Globus pallidus (tissue), 1 donor: ENCODE measurements around the gene RIN1.
"Not testable (repeated sequence)": the region's sequence is repeated elsewhere in the genome, so short reads cannot be mapped to it uniquely, and the experiment has no call there.

Experiments used
- DNase-seq: peaks from one replicate; pipeline ENCODE4 v3.0.0-alpha.2; 2015; ENCODE audit warnings: low spot score

Gene RIN1, protein sequence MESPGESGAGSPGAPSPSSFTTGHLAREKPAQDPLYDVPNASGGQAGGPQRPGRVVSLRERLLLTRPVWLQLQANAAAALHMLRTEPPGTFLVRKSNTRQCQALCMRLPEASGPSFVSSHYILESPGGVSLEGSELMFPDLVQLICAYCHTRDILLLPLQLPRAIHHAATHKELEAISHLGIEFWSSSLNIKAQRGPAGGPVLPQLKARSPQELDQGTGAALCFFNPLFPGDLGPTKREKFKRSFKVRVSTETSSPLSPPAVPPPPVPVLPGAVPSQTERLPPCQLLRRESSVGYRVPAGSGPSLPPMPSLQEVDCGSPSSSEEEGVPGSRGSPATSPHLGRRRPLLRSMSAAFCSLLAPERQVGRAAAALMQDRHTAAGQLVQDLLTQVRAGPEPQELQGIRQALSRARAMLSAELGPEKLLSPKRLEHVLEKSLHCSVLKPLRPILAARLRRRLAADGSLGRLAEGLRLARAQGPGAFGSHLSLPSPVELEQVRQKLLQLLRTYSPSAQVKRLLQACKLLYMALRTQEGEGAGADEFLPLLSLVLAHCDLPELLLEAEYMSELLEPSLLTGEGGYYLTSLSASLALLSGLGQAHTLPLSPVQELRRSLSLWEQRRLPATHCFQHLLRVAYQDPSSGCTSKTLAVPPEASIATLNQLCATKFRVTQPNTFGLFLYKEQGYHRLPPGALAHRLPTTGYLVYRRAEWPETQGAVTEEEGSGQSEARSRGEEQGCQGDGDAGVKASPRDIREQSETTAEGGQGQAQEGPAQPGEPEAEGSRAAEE

DNA sequence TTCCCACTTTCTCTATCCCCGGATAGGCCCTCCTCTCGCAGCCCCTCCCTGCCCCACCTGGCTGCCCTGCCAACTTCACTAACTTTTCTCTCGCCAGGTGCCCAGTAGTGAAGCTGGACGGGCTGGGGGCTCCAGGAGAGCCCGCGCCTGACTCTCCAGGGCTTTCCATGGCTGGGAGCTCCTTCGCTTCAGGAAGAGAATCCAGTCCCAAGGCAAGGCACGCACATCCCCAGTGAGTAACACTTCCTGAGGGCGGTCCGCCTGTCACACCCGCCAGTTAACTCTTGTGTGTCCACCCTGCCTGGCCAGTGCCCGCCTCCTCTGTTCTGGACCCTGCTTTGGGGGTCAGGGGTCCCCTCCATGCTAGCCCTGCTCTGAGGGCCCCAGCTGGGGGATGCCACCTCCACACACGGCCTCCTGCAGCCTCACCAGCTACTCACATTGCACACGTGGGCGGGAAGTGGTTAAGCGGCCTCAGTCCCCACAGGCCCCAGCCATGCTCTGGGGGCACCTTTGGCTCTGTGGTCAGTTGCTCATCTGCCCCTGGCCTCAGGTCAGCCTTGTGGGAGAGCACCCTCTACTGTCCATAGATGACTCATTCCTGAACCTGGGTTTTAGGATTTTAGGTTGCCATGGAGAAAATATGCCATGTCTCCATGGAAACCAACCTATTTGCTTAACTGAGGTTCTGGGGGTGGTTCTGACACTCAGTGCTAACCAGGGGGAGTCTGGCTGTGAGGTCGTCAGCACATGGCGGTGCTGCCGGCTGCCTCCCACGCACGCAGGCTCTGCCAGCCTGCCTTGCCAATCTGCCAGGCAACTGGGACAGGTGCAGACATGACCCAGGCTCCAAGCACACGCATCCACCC, at the start of gene RIN1:
TSS of gene RIN1 (minus strand) at position 201 of the 869 bp plus-strand sequence. CDS start at position 169, 32 bp downstream.
- DNase-seq: peak; percentile 27

GRCh38 chr11:66384316-66384715, 48.1 kb upstream of the RIN1 start:
- not testable (repeated sequence) for DNase-seq

DNA sequence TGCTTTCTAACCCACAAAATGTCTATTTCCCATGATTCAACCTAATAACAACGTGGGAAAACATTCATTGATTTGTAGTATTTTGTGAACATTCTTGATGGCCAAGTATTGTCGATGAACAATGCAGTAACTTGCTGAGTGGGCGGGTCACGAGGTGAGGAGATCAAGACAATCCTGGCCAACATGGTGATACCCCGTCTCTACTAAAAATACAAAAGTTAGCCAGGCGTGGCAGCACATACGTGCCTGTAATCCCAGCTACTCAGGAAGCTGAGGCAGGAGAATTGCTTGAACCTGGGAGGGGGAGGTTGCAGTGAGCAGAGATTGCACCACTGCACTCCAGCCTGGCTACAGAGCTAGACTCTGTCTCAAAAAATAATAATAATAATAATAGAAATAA, 44.0 kb upstream of the RIN1 start:
- not testable (repeated sequence) for DNase-seq

- DNase-seq: not testable (repeated sequence)
Observed at GRCh38 chr11:66373690-66374287, 37.6 kb upstream of the RIN1 start.

- DNase-seq: peak; percentile 39
Observed at GRCh38 chr11:66373265-66373664, 37.0 kb upstream of the RIN1 start.

- peak; percentile 7 for DNase-seq
Observed at GRCh38 chr11:66371627-66372415, 35.6 kb upstream of the RIN1 start, which contains the start of gene SLC29A2. SLC29A2 (minus strand) TSS chr11:66371760; CDS start chr11:66371591, 169 bp downstream.

GRCh38 chr11:66369073-66369894, 33.0 kb upstream of the RIN1 start:
- DNase-seq: no peak

- DNase-seq: no peak
Observed at GRCh38 chr11:66368484-66368883, 32.2 kb upstream of the RIN1 start.

DNA sequence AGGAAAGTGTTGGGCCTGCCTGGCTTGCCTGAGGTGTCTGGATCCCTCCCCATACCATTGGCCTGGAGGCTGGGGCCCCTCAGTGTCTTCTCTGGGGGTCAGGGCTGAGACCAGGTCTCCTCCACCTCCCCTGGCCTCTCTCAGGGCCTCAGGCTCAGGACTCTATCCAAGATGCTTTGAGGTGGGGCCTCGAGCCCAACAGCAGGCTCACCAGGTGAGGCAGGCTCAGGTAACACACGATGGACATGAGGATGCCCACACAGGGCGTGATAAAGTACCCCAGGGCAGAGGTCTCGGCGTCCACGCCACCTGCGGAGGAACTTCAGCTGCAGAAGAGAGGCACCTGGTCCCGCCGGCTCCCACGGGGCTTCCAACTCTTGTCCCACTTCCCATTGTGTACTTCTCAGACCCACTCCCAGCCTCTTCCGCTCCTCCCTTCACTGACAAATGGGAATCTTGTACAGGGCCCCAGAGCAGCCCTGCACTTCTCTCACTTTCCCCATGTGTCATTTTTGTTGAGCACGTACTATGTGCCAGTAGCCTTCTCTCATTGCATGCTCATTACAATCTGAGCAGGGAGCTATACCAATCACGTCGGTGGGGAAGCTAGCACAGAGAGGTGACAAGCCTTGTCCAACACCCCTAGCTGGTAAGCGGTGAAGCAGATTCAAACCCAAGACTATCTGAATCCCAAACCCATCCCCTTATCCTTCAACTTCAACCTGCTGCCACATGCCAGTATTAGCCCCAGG, 31.5 kb upstream of the RIN1 start:
- no peak for DNase-seq

GRCh38 chr11:66366844-66367477, 30.7 kb upstream of the RIN1 start:
- no peak for DNase-seq

GRCh38 chr11:66365711-66366619, 29.7 kb upstream of the RIN1 start:
- no peak for DNase-seq

- DNase-seq: no peak
Observed at GRCh38 chr11:66365166-66365565, 28.9 kb upstream of the RIN1 start.

DNA sequence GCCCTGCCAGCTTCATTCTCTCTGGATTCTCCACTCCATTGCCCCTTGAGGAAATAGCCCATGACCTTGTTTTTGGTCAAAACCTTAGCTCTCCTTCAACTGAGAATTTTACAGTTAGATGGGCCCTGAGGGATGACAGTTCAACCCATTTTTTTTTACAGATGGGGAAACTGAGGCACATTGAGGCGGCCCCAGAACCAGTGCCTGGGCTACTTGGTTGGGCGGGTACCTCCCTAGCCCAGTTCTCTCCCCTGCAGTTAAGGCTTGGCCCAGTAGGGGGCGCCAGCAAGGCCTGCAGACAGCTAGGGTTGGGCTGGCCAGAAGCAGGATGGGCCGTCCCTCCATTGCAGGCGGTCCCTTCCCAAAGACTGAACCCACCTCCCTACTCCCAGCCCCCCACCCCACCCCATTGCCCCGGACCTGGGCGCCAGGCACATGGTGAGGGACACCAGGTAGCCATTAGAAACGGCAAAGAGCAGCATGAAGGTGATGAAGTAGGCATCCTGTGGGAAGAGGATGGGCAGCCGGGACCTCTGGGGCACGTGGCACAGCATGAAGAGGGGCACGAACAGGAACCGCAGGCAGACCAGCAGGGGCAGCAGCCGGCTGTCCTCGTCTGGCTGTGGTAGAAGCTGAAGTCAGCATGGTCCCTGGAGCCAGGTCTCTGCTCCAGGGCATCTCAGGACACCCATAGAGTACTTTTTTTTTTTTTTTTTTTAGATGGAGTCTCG, 27.7 kb upstream of the RIN1 start:
- no peak for DNase-seq

DNA sequence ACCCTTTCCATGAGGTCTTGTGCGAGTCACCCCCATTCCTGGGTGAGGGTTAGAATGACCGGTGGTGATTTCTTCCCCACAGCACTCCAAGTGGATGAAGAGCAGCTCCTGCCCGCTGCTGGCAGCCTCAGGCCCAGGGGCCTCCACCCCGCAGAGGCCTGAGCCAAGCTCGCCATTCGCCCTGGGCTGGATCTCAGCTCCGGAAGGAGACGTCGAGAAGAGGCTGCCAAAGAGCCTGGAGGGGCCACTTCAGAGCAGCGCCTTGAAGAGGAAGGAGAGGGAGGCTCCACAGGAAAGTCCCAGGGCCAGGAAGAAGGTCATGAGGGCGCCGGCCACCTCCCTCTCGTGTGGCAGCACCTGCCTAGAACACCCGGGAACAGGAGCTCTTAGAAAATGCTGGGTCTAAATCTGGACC, 27.0 kb upstream of the RIN1 start:
- no peak for DNase-seq

DNA sequence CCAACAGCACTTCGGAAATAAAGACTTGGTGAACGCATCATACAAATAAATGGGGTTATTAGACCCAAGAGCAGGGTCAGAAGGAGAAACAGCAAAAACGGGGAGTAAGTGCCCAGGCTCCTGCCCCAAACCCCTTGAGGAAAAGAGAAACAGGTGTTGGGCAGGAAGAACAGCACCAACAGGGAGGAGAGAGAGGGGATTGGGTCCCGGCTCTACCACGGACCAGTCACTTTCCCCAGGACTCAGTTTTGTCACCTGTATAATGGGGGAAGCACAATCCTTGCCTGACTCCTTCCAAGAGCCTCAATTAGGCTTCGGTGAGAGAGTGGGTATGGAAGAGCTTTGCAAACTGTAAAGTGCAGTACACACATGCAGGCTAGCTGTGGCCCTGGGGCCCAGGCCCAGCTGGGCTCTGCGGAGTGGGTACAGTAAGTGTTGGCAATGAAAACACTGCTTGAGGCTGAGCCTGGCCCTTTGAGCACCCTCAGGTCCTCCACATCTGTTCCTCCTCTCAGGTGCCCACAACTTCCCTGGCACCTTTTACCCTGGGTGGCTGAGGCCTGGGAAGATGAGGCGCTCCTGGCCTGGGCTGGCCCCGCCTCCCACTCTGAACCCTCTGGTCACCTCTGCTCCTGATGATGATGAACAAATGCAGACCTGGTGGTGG, 26.4 kb upstream of the RIN1 start:
- DNase-seq: no peak

- DNase-seq: no peak
Observed at GRCh38 chr11:66361502-66361941, 25.3 kb upstream of the RIN1 start.
